ENCODE measurements around the gene NRROS. TPM values are rescaled to one million over a fixed set of nuclear protein-coding genes. Genes with fewer than 3 reads are reported as not detected.

Gene NRROS
- total RNA-seq, 2 donors from 2014 or later: 5.4 to 6.0 TPM

GRCh38 chr3:196643201-196643749 lies 3.8 kb downstream of the NRROS start:
- intact Hi-C loops (cut with DNase I): no loop called here
- DNase-seq (no peak), ATAC-seq (peak; percentile 20 to 29)

- DNase-seq: no peak
- intact Hi-C loops (cut with DNase I): no loop called here
- ATAC-seq: no peak
Observed at GRCh38 chr3:196643761-196644160, 4.3 kb downstream of the NRROS start.

- ATAC-seq (no peak), DNase-seq (no peak)
- intact Hi-C loops (cut with DNase I): no loop called here
Observed at GRCh38 chr3:196645096-196645495, 5.6 kb downstream of the NRROS start.

GRCh38 chr3:196645897-196646665 lies 6.6 kb downstream of the NRROS start:
- no peak for DNase-seq
- intact Hi-C loops (cut with DNase I): no loop called here
- ATAC-seq: no peak

GRCh38 chr3:196646666-196647216 lies 7.2 kb downstream of the NRROS start:
- ATAC-seq: no peak
- intact Hi-C loops (cut with DNase I): no loop called here
- DNase-seq: no peak

GRCh38 chr3:196650740-196651311 lies 11.3 kb downstream of the NRROS start:
- intact Hi-C loops (cut with DNase I): no loop called here
- ATAC-seq: peak; percentile 93 to 99
- DNase-seq: peak; percentile 77

- ATAC-seq (no peak), DNase-seq (no peak)
- intact Hi-C loops (cut with DNase I): no loop called here
Observed at GRCh38 chr3:196651819-196652218, 12.3 kb downstream of the NRROS start.

GRCh38 chr3:196652961-196653795 lies 13.7 kb downstream of the NRROS start:
- intact Hi-C loops (cut with DNase I): no loop called here
- ATAC-seq: no peak
- no peak for DNase-seq

- DNase-seq: no peak
- no peak for ATAC-seq
- intact Hi-C loops (cut with DNase I): no loop called here
Observed at GRCh38 chr3:196654006-196654734, 14.7 kb downstream of the NRROS start.

GRCh38 chr3:196654735-196655090 lies 15.2 kb downstream of the NRROS start:
- no peak for DNase-seq
- intact Hi-C loops (cut with DNase I): no loop called here

GRCh38 chr3:196655496-196655895 lies 16.0 kb downstream of the NRROS start:
- DNase-seq: no peak

More at GRCh38 chr3:196654735-196655090, 15.2 kb downstream of the NRROS start:
- no peak for ATAC-seq

GRCh38 chr3:196656213-196656612 lies 16.7 kb downstream of the NRROS start:
- ATAC-seq: no peak
- intact Hi-C loops (cut with DNase I): no loop called here
- no peak for DNase-seq

More at GRCh38 chr3:196655496-196655895, 16.0 kb downstream of the NRROS start:
- ATAC-seq: no peak
- intact Hi-C loops (cut with DNase I): no loop called here

- intact Hi-C loops (cut with DNase I): no loop called here
- ATAC-seq (no peak), DNase-seq (no peak)
Observed at GRCh38 chr3:196659901-196660351, 20.4 kb downstream of the NRROS start.

- ATAC-seq (no peak), DNase-seq (no peak)
- intact Hi-C loops (cut with DNase I): no loop called here
Observed at GRCh38 chr3:196660381-196661166, 21.1 kb downstream of the NRROS start.

GRCh38 chr3:196661400-196661799 lies 21.9 kb downstream of the NRROS start:
- ATAC-seq: no peak
- intact Hi-C loops (cut with DNase I): no loop called here
- no peak for DNase-seq

- no peak for ATAC-seq
- no peak for DNase-seq
- intact Hi-C loops (cut with DNase I): no loop called here
Observed at GRCh38 chr3:196662033-196662432, 22.5 kb downstream of the NRROS start.

GRCh38 chr3:196662711-196663571 lies 23.4 kb downstream of the NRROS start:
- no peak for DNase-seq
- intact Hi-C loops (cut with DNase I): no loop called here
- ATAC-seq: no peak

All from left cardiac atrium (tissue), 4 donors.